Gastrocnemius medialis (tissue), 4 donors: ENCODE data around the gene NBEA. TPM values are rescaled to one million over a fixed set of nuclear protein-coding genes. Genes with fewer than 3 reads are reported as not detected.

Source experiments
- ATAC-seq, 2 donors: fragments of 150-250 bp; one replicate each; pipeline ENCODE4 v1.9.1; 2016
- DNase-seq, 2 donors: peaks; one replicate each; pipeline ENCODE4 v3.0.0-alpha.2; 2019
- H3K27ac ChIP-seq, 4 donors: fragments of 200-600 bp; sonication (generic); 1 replicate in 1 of 4; 2 replicates in 3 of 4; pipeline ENCODE4 v1.5.1; 2016 to 2018; ENCODE audit warnings: mild to moderate bottlenecking in 2 of 4, moderate library complexity in 1 of 4
- H3K27me3 ChIP-seq, 3 donors: fragments of 200-600 bp; sonication (generic) in 2 of 3; 1 replicate in 1 of 3; 2 replicates in 2 of 3; pipeline versions ENCODE4 v1.5.1 to v1.6.0; 2016 to 2019; ENCODE audit warnings: mild to moderate bottlenecking in 1 of 3, moderate library complexity in 1 of 3
- H3K36me3 ChIP-seq, 2 donors: fragments of 200-600 bp; sonication (generic) in 1 of 2; one replicate each; pipeline ENCODE4 v1.5.1; 2017 to 2018
- H3K4me1 ChIP-seq, 2 donors: fragments of 200-600 bp; sonication (generic) in 1 of 2; one replicate each; pipeline ENCODE4 v1.5.1; 2016 to 2017; ENCODE audit warnings: mild to moderate bottlenecking in 2 of 2
- H3K4me3 ChIP-seq, 4 donors: fragments of 200-600 bp; sonication (generic) in 3 of 4; 1 replicate in 1 of 4; 2 replicates in 3 of 4; pipeline ENCODE4 v1.5.1; 2016 to 2019; ENCODE audit warnings: mild to moderate bottlenecking in 2 of 4
- H3K9me3 ChIP-seq, 3 donors: fragments of 200-600 bp; sonication (generic) in 2 of 3; 1 replicate in 1 of 3; 2 replicates in 2 of 3; pipeline ENCODE4 v1.5.1; 2016 to 2019
- CTCF ChIP-seq, 5 experiments: fragments of 450-650 bp in 3 of 5; fragments of 200-600 bp in 2 of 5; sonication (generic) in 2 of 5; IDR thresholded peaks in 4 of 5; conservative IDR thresholded peaks in 1 of 5; 1 replicate in 4 of 5; 2 replicates in 1 of 5; pipeline ENCODE4 v1.5.1; 2016 to 2019; ENCODE audit warnings: antibody characterized with exemption in 5 of 5, mild to moderate bottlenecking in 3 of 5, moderate library complexity in 3 of 5
- POLR2A ChIP-seq, 2 donors: fragments of 450-650 bp; IDR thresholded peaks; one replicate each; pipeline ENCODE4 v1.6.1; 2017; ENCODE audit warnings: antibody characterized with exemption in 2 of 2, mild to moderate bottlenecking in 2 of 2, moderate library complexity in 2 of 2
- in situ Hi-C, 4 donors: fragments of 200-750 bp; cut with MboI; loops; one replicate each; pipeline versions ENCODE4 v1.15.0 to v1.8.0; 2017; ENCODE audit warnings: low sequenced_read_pairs in 4 of 4
- intact Hi-C: fragments of 100-400 bp; cut with DNase I; formaldehyde crosslinking; loops from one replicate; pipeline ENCODE4 v1.15.1; 2023; ENCODE audit warnings: low total_unique reads
- total RNA-seq, 4 donors: library from RNA; depleted of rRNA; stranded (reverse); fragments of >200 nt; gene quantifications; one replicate each; pipeline versions ENCODE4 v1.1.0 to v1.2.3, GENCODE V29; 2016

Gene NBEA
- total RNA-seq, 4 donors from 2014 or later, result 4.1 to 5.1 (median 4.7) TPM

GRCh38 chr13:35228536-35228935 is 286.5 kb downstream of the NBEA start:
- no peaks in the 10 kb centered on the region for H3K27me3 ChIP-seq
- H3K27ac ChIP-seq, result no peak overlapping the region
- no peak for TF ChIP-seq POLR2A (IDR thresholded peaks at IDR 0.05)
- TF ChIP-seq CTCF (IDR thresholded peaks at IDR 0.05 in 4 of 5, conservative IDR thresholded peaks at IDR 0.05 in 1 of 5), result no peak
- no peak for DNase-seq
- ATAC-seq, result no peak
- peaks cover 0 to 4% of the 10 kb centered on the region in 2 donors for H3K4me1 ChIP-seq
- no peaks in the 10 kb centered on the region for H3K9me3 ChIP-seq
- no peak overlapping the region for H3K4me3 ChIP-seq
- in situ Hi-C loops, result no loop called here
- no peaks in the 10 kb centered on the region for H3K36me3 ChIP-seq
- intact Hi-C loops, result no loop called here

GRCh38 chr13:35231426-35231825 is 289.4 kb downstream of the NBEA start:
- intact Hi-C loops (no loop called here), in situ Hi-C loops (no loop called here)
- no peak overlapping the region for H3K27ac ChIP-seq
- ATAC-seq, result no peak
- no peak for DNase-seq
- H3K4me3 ChIP-seq, result no peak overlapping the region
- TF ChIP-seq POLR2A (IDR thresholded peaks at IDR 0.05) (no peak), CTCF (IDR thresholded peaks at IDR 0.05 in 4 of 5, conservative IDR thresholded peaks at IDR 0.05 in 1 of 5) (no peak)
- H3K27me3 ChIP-seq, result no peaks in the 10 kb centered on the region
- H3K36me3 ChIP-seq, result no peaks in the 10 kb centered on the region
- peaks cover 0 to 4% of the 10 kb centered on the region in 2 donors for H3K4me1 ChIP-seq
- H3K9me3 ChIP-seq, result no peaks in the 10 kb centered on the region

GRCh38 chr13:35238274-35238673 is 296.2 kb downstream of the NBEA start:
- H3K4me3 ChIP-seq, result no peak overlapping the region
- intact Hi-C loops, result no loop called here
- H3K27me3 ChIP-seq, result no peaks in the 10 kb centered on the region
- no peaks in the 10 kb centered on the region for H3K36me3 ChIP-seq
- in situ Hi-C loops, result no loop called here
- TF ChIP-seq POLR2A (IDR thresholded peaks at IDR 0.05) (no peak), CTCF (IDR thresholded peaks at IDR 0.05 in 4 of 5, conservative IDR thresholded peaks at IDR 0.05 in 1 of 5) (no peak)
- no peak for ATAC-seq
- DNase-seq, result no peak
- H3K27ac ChIP-seq, result no peak overlapping the region
- H3K4me1 ChIP-seq, result peaks cover 0 to 2% of the 10 kb centered on the region in 2 donors
- no peaks in the 10 kb centered on the region for H3K9me3 ChIP-seq

DNA sequence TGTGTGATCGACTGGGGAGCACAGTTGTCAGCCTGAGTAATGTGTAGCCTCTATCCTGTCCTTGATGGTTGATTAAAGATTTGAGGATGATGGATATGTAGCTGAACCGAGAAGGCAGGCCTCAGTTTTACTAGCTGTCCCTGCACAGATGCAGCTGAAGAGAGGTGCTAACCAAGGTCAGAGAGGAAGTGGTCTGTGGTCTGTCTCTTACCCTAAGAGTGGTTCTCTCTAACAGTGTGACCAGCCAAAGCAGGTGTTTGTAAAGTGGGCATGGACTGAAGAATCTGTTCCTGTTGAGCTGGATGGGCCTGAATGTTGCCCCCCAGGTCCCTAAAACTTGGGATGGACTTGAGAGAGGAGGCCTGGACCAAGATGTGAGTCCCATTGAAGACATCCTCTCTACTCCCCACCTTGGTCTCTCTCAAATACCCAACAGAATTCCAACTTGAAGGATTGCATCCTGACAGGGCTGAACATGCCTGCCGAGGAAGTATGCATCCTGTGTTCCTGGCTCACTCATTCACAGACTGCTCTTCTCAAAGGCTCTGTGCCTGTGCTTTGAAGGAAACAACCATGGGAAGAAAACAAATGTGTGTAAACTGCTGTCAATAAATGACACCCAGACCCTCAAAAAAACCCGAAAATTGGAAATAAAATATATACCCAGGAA is 310.6 kb downstream of the NBEA start:
- Histone ChIP-seq H3K4me3 (no peak overlapping the region), H3K9me3 (no peaks in the 10 kb centered on the region), H3K27me3 (no peaks in the 10 kb centered on the region), H3K4me1 (no peaks in the 10 kb centered on the region), H3K27ac (no peak overlapping the region), H3K36me3 (peaks cover 0 to 7% of the 10 kb centered on the region in 2 donors)
- ATAC-seq (no peak), DNase-seq (no peak)
- no peak for TF ChIP-seq CTCF (IDR thresholded peaks at IDR 0.05 in 4 of 5, conservative IDR thresholded peaks at IDR 0.05 in 1 of 5)
- TF ChIP-seq POLR2A (IDR thresholded peaks at IDR 0.05), result no peak
- intact Hi-C loops, result no loop called here
- in situ Hi-C loops, result no loop called here

- Histone ChIP-seq H3K36me3 (peaks cover 0 to 7% of the 10 kb centered on the region in 2 donors), H3K27ac (no peak overlapping the region), H3K27me3 (no peaks in the 10 kb centered on the region), H3K4me3 (no peak overlapping the region), H3K9me3 (no peaks in the 10 kb centered on the region), H3K4me1 (no peaks in the 10 kb centered on the region)
- in situ Hi-C loops, result no loop called here
- DNase-seq (no peak), ATAC-seq (no peak)
- no peak for TF ChIP-seq CTCF (IDR thresholded peaks at IDR 0.05 in 4 of 5, conservative IDR thresholded peaks at IDR 0.05 in 1 of 5)
- no peak for TF ChIP-seq POLR2A (IDR thresholded peaks at IDR 0.05)
- intact Hi-C loops, result no loop called here
Observed at GRCh38 chr13:35255241-35255640, 313.2 kb downstream of the NBEA start.
